D721Med (cell line): ENCODE results near the gene IL11.

Source experiments
- DNase-seq: peaks from one replicate; pipeline ENCODE4 v3.0.0; 2011; ENCODE audit warnings: low spot score; ENCODE audit not compliant: insufficient read length
- FAIRE-seq: peaks from 2 replicates; lab custom pipeline; 2011; peaks lifted over from hg19 to GRCh38; lab: Jason Lieb, UNC
- TF ChIP-seq, protein P1 (sequence below): IDR thresholded peaks from 2 replicates; pipeline ENCODE4 v1.5.1; 2012; ENCODE audit warnings: mild to moderate bottlenecking, control low read depth; ENCODE audit not compliant: insufficient read depth; ENCODE audit errors: missing control alignments

IL11 gene

DNA sequence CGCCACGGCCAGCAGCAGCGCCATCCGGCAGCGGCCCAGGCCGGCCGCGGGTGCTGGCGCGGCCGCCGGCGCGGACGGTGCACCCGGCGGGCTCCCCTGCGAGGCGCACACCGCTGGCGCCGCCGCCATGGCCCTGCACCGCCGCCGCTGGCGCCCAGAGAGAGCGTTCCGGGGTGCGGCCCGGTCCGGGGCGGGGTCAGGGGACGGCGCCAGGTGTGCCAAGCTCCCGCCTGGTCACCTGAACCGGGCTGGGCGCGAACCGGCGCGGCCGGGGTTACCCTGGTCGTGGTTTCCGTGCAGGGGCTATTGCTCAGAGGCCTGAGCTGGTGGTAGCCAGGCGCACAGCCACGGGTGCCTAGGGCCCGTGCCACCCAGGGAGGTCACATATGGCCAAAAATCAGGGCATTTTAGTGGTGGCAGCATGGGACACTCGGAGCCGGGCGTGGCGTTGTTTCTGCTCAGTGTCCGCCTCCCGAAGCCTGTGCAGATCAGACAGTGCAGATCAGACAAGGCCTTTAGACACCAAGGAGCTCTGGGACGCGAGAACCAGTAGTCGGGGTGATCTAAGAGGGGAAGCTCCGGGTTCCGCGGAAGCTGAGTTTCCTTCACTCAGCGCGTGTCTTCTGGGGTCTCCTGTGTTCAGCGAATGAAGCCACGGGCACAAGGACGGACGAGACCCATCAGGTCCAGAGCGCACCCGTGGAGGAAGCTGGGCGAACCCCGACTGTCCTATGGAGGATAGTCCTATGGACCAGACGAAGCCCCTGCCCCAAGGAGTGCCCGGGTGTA is 14.1 kb upstream of the IL11 start, which contains the start of gene TMEM238:
TMEM238 (minus strand) TSS at position 162 of the 789 bp plus-strand sequence; CDS start at position 129, 33 bp downstream.
- TF ChIP-seq, protein P1, sequence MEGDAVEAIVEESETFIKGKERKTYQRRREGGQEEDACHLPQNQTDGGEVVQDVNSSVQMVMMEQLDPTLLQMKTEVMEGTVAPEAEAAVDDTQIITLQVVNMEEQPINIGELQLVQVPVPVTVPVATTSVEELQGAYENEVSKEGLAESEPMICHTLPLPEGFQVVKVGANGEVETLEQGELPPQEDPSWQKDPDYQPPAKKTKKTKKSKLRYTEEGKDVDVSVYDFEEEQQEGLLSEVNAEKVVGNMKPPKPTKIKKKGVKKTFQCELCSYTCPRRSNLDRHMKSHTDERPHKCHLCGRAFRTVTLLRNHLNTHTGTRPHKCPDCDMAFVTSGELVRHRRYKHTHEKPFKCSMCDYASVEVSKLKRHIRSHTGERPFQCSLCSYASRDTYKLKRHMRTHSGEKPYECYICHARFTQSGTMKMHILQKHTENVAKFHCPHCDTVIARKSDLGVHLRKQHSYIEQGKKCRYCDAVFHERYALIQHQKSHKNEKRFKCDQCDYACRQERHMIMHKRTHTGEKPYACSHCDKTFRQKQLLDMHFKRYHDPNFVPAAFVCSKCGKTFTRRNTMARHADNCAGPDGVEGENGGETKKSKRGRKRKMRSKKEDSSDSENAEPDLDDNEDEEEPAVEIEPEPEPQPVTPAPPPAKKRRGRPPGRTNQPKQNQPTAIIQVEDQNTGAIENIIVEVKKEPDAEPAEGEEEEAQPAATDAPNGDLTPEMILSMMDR = no peak
- FAIRE-seq (no peak), DNase-seq (no peak)

DNA sequence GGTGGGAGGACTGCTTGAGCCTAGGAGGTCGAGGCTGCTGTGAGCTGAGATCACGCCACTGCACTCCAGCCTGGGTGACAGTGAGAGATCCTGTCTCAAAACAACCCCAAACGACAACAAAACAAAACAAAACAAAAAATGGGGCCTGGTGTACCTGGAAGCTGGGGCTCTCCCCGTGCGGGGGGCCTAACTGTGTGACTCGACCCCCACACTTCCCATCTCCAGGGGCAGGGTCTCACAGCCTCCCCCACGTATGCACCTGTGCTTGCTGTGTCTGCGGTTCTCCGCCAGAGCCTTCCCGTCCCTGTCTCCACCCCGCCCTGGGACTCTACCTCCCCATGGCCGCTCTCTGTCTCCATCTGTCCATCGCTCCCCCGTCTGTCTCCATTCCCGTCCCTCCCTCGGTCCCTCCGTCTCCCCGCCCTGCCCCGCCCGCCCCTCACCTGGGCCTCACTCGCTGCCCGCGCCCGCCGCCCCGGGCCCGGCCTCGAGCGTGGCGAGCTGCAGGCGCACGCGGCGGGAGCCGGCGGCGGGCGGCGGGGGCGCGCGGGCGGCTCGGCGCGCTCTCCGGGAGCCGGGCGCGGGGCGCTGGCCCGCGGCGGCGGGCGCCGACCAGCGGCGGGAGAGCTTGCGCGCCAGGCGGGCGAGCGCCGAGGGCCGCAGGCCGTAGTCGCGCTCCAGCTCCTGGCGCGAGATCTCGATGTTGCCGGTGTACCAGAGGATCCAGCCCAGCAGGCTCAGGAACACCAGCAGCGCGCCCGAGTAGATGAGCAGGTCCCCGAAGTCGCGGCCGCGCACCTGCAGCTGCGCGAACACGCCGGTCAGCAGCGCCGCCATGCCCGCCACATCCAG is 13.2 kb upstream of the IL11 start:
- DNase-seq (no peak), FAIRE-seq (no peak)
- TF ChIP-seq, protein P1 = no peak

DNA sequence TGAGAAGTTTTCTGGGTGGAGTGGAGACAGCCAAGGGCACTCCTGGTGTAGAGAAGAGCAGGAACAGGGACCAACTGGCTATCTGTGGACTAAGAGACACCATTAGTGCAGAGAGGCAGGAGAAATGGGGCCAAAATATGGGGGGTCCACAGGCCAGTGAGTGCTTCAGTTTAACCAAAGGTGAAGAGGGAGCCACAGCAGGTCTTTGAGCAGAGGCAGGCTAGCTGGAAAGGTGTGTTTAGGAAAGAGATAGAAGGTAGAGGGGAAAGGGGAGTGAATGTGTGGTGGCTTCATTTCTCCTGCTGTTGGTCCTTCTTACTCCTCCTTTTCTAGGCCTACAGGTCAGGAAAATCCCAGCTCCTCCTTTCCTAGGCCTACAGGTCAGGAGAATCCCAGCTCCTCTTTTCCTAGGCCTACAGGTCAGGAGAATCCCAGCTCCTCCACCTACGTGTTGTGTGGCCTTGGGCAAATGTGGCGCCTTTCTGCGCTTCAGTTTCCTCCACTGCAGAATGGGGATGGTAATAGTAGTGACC is 12.3 kb upstream of the IL11 start:
- FAIRE-seq = no peak
- DNase-seq = no peak
- TF ChIP-seq, protein P1 = no peak

DNA sequence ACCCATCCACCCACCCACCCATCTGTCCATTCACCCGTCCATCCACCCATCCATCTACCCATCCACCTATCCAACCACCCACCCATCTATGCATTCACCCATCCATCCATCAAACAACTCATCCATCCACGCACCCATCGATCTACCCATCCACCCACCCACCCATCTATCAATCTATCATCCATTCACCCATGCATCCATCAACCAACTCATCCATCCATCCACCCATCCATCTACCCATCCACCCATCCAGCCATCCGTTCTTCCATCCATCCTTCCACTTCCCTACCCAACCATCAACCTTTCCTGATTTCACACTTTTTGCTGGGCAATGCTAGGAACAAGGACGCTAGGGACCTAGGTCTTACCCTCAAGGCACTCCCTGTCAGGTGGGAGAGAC is 11.8 kb upstream of the IL11 start:
- TF ChIP-seq, protein P1 = no peak
- DNase-seq (no peak), FAIRE-seq (no peak)

DNA sequence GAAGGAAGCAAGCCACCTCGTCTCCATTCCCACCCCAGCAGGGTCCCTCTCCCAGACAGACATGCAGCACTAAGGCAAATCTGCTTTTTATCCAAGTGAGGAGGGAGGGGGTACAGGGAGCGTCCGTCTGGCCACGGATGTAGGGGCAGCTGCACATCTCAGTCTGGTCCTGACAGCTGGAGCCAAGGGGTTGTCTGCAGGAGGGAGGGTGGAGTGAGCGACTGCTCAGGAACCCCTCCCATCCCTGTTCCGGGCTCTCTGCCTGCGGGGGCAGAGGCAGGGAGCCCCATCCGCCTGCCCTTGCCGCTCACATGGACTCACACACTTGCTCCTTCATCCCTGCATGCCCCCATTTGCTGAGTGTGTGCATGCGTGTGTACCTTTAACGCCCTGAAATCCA is 8.9 kb upstream of the IL11 start:
- TF ChIP-seq, protein P1 = no peak
- DNase-seq = no peak
- FAIRE-seq = no peak

DNA sequence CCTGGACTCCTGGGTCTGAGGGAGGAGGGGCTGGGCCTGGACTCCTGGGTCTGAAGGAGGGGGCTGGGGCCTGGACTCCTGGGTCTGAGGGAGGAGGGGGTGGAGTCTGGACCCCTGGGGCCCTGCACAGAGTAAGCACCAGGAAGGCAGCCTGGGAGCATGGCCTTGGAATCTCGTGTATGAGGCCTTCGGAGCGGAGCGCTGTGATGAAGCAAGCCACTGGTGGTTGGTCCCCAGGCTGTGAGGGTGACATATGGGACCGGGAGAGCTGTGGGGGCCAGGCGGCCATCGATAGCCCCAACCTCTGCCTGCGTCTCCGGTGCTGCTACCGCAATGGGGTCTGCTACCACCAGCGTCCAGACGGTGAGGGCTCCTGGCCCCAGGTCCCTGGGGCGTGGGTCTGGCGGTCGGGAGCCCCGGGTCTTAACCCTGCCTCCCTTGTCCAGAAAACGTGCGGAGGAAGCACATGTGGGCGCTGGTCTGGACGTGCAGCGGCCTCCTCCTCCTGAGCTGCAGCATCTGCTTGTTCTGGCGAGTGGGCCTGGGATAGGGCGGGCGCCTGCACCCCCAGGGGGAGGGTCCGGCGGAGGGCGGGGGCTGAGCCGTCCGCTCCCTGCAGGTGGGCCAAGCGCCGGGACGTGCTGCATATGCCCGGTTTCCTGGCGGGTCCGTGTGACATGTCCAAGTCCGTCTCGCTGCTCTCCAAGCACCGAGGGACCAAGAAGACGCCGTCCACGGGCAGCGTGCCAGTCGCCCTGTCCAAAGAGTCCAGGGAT is 7.3 kb upstream of the IL11 start:
- no peak for DNase-seq
- TF ChIP-seq, protein P1 = no peak
- no peak for FAIRE-seq
